SK-N-SH treated with all-trans-retinoic acid at 6 μM for 48 hours (cell line): ENCODE data around the gene SYNE2.

Source experiments
- BACH2 ChIP-seq: fragments of 250-450 bp; sonication (Bioruptor Pico); IDR thresholded peaks from 2 replicates; pipeline ENCODE4 v1.9.0; 2021; ENCODE audit warnings: mild to moderate bottlenecking, borderline replicate concordance
- PPARA ChIP-seq: fragments of 250-450 bp; sonication (Bioruptor Pico); IDR thresholded peaks from 2 replicates; pipeline ENCODE4 v1.5.0; 2020; ENCODE audit warnings: mild to moderate bottlenecking, borderline replicate concordance
- SNAI2 ChIP-seq: fragments of 250-450 bp; sonication (Bioruptor Pico); IDR thresholded peaks from 2 replicates; pipeline ENCODE4 v1.5.0; 2020; ENCODE audit warnings: mild to moderate bottlenecking, moderate library complexity
- ZC3H10 ChIP-seq: fragments of 250-450 bp; sonication (Bioruptor Pico); IDR thresholded peaks from 2 replicates; pipeline ENCODE4 v1.5.1; 2021; ENCODE audit warnings: mild to moderate bottlenecking, moderate library complexity
- ZFP30 ChIP-seq: fragments of 450-650 bp; formaldehyde crosslinking; IDR thresholded peaks from 2 replicates; pipeline ENCODE4 v1.5.0; 2022; ENCODE audit warnings: mild to moderate bottlenecking, moderate library complexity
- ZNF70 ChIP-seq: fragments of 450-650 bp; formaldehyde crosslinking; IDR thresholded peaks from 2 replicates; pipeline ENCODE4 v1.5.0; 2020; ENCODE audit warnings: mild to moderate bottlenecking, moderate library complexity
- TF ChIP-seq, protein P1 (sequence below): fragments of 250-450 bp; sonication (Bioruptor Pico); IDR thresholded peaks from 2 replicates; pipeline ENCODE4 v1.5.0; 2020; ENCODE audit warnings: mild to moderate bottlenecking, moderate library complexity
- TF ChIP-seq, protein P2 (sequence below): fragments of 250-450 bp; sonication (Bioruptor Pico); IDR thresholded peaks from 2 replicates; pipeline ENCODE4 v1.5.1; 2020; ENCODE audit warnings: low read depth, mild to moderate bottlenecking, moderate library complexity
- TF ChIP-seq, protein P3 (sequence below): fragments of 250-450 bp; sonication (Bioruptor Pico); IDR thresholded peaks from 2 replicates; pipeline ENCODE4 v1.8.0; 2020; ENCODE audit warnings: mild to moderate bottlenecking, moderate library complexity, borderline replicate concordance

DNA sequence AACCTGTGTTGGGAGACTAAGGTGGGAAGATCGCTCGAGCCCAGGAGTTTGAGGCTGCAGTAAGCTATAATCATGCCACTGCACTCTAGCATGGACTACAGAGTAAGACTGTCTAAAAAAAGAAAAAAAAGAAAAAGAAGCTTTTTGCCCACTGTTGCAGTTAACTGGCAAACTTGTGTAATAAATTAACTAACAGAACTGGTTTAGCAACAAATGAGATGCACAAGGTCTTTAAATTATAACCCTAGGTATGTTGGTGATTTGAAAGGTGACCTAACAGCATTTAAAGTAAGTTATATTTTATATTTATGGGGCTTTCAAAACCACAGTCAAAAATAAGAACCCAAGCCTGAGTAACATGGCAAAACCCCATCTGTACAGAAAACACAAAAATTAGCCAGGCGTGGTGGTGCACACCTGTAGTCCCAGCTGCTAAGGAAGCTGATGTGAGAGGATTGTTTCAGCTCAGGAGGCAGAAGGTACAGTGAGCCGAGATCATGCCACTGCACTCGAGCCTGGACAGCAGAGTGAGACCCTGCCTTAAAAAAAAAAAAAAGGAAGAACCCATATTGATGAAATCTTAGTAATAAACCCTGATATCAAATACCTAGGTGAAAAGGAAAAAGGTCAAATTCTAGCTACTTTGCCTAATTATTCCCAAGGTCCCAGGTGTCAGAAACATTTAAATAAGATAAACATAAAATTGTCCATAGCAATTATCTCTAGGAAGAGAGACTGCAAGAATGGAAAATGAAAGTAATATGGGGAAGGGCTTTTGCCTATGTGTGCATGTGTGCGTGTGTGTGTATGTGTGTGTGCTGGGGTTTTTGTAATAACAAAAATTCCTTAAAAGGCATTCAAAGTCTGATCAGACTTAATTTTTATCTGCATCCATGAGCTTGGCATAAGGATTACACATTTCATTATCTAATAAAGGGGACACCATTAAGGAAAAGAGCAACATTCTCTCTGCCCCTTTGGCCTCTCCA lies 15.4 kb downstream of the SYNE2 start:
- TF ChIP-seq, protein P1, sequence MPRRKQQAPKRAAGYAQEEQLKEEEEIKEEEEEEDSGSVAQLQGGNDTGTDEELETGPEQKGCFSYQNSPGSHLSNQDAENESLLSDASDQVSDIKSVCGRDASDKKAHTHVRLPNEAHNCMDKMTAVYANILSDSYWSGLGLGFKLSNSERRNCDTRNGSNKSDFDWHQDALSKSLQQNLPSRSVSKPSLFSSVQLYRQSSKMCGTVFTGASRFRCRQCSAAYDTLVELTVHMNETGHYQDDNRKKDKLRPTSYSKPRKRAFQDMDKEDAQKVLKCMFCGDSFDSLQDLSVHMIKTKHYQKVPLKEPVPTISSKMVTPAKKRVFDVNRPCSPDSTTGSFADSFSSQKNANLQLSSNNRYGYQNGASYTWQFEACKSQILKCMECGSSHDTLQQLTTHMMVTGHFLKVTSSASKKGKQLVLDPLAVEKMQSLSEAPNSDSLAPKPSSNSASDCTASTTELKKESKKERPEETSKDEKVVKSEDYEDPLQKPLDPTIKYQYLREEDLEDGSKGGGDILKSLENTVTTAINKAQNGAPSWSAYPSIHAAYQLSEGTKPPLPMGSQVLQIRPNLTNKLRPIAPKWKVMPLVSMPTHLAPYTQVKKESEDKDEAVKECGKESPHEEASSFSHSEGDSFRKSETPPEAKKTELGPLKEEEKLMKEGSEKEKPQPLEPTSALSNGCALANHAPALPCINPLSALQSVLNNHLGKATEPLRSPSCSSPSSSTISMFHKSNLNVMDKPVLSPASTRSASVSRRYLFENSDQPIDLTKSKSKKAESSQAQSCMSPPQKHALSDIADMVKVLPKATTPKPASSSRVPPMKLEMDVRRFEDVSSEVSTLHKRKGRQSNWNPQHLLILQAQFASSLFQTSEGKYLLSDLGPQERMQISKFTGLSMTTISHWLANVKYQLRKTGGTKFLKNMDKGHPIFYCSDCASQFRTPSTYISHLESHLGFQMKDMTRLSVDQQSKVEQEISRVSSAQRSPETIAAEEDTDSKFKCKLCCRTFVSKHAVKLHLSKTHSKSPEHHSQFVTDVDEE (CRISPR knock-in tag) = no peak
- no peak for TF ChIP-seq ZC3H10 (CRISPR knock-in tag)
- TF ChIP-seq, protein P2, sequence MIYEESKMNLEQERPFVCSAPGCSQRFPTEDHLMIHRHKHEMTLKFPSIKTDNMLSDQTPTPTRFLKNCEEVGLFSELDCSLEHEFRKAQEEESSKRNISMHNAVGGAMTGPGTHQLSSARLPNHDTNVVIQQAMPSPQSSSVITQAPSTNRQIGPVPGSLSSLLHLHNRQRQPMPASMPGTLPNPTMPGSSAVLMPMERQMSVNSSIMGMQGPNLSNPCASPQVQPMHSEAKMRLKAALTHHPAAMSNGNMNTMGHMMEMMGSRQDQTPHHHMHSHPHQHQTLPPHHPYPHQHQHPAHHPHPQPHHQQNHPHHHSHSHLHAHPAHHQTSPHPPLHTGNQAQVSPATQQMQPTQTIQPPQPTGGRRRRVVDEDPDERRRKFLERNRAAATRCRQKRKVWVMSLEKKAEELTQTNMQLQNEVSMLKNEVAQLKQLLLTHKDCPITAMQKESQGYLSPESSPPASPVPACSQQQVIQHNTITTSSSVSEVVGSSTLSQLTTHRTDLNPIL (CRISPR knock-in tag) = no peak
- TF ChIP-seq, protein P3, sequence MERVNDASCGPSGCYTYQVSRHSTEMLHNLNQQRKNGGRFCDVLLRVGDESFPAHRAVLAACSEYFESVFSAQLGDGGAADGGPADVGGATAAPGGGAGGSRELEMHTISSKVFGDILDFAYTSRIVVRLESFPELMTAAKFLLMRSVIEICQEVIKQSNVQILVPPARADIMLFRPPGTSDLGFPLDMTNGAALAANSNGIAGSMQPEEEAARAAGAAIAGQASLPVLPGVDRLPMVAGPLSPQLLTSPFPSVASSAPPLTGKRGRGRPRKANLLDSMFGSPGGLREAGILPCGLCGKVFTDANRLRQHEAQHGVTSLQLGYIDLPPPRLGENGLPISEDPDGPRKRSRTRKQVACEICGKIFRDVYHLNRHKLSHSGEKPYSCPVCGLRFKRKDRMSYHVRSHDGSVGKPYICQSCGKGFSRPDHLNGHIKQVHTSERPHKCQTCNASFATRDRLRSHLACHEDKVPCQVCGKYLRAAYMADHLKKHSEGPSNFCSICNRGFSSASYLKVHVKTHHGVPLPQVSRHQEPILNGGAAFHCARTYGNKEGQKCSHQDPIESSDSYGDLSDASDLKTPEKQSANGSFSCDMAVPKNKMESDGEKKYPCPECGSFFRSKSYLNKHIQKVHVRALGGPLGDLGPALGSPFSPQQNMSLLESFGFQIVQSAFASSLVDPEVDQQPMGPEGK (CRISPR knock-in tag) = no peak
- TF ChIP-seq ZFP30 (CRISPR knock-in tag) = no peak
- no peak for TF ChIP-seq SNAI2 (CRISPR knock-in tag)
- TF ChIP-seq BACH2 (CRISPR knock-in tag) = no peak
- no peak for TF ChIP-seq PPARA
- no peak for TF ChIP-seq ZNF70 (CRISPR knock-in tag)
